GM18858 (cell line): Measurements from ENCODE around the gene EIF4EBP3.

Source experiments
- ATAC-seq: cut with Tn5 transposase; IDR thresholded peaks from one replicate; pipeline ENCODE4 v1.9.1; 2021; ENCODE audit not compliant: unreplicated experiment

Gene EIF4EBP3

DNA sequence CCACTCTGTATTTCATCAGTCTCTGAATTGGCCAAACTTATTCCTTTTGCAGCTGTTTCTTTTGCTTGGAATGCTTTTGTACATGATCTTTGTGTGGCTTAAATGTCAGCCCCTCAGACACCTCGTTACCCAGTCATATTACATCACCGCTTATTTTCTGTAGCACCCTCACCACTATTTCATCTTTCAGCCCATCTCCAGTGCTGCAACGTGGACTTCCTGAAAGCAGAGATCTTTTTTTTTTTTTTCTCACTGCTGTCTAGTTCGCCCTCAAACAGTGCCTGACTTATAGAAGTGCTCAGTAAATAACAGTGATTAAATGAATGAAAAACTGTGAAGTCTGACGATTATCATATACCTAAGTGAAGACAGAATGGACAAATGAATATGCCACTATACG is 9.0 kb downstream of the EIF4EBP3 start:
- ATAC-seq: no peak

DNA sequence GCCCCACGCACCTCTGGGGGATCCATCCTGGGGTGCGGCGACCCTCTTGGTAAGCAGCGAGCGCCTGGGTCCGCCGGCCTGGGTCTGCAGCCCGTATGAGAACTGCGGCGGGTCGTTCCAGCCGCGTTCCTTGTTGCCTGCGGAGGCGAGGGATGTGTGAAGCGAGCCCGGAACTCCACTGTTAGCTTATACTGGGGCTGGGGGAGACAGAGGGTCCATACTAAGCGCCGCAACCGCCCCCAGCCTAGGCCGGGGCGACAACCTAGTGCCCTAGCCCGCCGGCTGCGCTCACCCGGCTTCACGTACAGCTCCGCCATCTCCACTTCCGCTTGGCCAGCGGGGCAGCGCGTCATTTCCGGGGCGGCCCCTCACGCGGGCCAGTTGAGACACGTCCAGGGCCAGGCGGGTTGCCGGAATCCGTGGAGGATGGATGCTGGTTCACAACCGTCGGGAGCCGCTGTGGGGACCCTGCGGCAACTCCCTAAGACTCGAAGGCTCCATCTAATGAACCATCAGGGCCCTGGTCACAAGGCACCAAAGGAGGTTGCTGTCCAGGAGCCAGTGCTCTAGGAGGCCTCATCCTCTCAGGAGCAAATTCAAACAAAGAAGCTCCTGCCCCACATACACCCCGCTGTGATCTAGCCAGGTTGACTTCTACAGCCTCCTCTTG is 9.8 kb downstream of the EIF4EBP3 start, which contains the start of gene SRA1:
SRA1 (minus strand) TSS at position 338 of the 670 bp plus-strand sequence; CDS start at position 317, 21 bp downstream.
- peak; percentile 92 for ATAC-seq

DNA sequence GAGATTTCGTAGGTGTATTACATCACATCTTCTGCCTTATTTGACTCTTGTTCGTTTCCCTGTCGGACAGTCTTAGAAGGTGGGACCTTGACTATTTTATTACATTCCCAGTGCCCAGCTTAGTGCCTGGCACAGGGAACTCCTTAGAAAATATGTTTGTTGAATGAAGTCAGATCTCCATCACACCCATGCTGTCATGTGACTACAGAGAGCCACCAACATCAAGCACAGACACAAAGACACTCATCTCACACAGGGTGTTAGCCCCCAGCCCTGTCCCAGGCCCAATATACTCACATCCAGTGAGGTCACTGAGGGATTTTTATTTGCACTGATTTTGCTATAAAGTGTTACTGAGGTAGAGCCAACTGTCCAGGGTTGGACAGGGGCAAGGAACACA is 10.5 kb downstream of the EIF4EBP3 start:
- ATAC-seq: no peak

DNA sequence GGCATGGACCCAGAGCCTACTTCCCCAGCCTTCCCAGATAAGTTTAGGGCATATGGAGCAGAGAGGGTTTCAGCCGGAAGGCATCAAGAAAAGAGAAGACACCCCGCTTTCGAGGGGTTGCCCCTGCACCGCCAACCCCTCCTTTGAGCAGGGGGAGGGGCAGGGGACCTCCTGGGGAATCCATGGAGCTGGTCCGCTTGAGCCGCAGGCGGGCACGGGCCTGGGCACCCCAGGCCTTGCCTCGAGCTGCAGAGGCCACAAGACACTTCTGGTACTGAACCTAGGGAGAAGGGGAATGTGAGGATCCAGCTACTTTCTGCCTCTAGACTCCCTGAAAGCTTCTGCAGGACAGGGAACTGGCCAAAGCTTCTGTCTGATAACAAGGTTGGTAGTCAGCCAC is 11.1 kb downstream of the EIF4EBP3 start:
- ATAC-seq: no peak

DNA sequence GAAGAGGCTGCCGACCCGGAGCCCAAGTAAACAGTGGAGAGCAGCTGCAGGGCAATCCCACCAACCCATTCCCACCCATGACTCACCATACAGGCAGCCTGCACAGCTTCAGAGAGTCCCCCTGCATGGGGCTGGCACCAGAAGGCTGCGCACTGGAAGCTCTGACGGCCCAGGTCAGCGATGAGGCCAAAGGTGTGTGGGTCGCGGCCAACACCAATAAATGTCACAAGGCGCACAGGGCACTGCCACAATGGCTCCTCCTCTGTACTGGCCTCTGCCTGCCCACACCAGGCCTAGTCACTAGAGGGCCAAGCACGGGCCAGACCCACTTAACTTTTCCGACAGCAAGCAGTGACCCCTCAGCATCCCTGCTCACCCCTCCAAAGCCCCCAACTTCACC is 12.8 kb downstream of the EIF4EBP3 start:
- no peak for ATAC-seq

DNA sequence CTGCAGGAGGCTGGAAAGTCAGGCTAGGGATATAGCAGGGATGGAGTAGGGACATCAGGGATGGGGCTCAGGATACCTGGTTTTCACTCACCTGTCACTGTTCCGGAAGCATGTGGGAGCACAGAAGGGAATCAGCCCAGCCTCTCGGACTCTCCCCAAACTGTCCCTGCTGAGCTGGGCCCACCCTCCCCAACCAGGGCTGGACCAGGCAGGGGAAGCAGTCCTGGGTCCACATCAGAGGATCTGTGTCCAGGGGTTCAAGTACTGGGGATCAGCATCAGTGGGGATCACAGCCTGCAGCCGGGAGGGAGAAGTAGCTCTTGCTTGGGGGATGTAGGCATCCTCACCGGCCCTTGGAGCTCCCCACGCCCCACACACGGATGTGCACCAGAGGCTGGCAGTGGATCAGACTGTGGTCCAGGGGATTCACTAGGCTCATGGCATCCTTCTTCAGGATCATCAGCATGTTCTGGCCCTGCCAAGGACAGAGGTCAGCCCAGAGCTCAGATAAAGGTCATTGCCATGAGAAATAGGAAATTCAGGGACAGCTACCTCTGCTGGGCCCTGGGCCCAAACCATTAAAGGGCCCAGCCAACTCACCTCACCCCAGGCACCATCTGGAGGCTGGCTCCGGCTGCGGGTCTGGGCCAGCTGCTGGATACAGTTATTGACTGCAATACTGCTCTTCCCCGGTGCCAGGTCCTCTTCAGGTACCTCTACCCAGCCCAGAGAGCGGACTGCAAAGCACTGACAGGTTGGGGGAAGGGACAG is 14.5 kb downstream of the EIF4EBP3 start:
- ATAC-seq: no peak

DNA sequence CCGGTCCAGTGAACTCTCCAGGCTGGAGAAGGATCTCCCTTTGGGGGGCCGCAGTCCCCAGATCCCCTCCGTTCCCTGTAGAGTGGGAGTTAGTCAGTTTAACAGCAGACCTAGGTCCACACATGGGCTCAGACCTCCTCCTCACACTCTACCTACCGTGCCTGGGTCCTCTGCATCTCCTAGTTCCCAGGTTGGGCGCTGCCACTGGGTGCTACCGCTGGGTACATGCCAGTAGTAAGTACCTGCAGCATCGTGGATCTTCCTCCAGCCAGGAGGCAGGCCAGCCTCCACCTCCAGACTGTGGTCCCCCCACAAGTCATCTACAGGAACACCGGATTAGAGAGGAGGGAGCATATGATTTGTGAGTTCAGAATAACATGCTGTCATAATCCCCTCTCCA is 16.1 kb downstream of the EIF4EBP3 start:
- ATAC-seq: no peak

DNA sequence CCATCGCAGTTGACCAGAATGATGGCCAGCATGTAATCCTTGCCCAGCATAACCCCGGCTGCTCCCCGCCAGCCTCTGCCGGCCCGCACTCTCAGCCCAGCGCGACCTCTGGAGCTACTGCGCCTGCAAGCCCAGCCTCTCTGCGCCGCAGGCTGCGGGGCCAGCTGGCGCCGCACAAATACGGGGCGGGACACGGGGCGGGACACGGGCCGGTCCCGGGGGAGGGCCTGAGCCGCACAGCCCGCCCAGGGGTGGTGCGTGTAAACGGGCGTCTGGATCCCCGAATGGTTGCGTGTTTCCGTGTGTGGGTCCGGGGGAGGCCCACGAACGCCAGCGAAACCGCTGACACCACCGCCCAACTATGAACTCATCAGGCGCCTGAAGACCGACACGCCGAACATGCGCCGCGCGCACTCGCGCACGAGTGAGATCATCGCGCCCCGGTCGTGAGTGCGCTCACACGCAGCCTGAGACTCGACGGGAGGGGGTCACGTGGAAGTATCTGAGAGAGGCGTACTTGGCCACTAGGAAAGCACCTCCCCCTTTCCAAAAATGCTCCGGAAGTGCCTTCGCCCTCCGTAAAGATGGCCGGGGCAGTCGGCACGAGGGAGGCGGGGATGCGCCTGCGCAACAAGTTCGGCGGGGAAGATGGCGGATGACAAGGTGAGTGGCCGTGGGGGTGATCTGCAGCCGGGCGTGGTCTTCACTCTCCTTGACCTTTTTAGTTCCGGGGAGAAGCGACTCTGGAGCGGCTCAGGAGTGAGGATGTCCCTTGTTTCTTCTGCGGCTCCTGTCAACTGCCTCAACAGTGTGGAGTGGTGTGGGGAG is 16.9 kb downstream of the EIF4EBP3 start, which contains the start of the genes APBB3 and SLC35A4:
APBB3 (minus strand) TSS at position 403 of the 828 bp plus-strand sequence; CDS start at position 50, 353 bp downstream.
SLC35A4 (plus strand) TSS at position 633 of the 828 bp plus-strand sequence. CDS start 2,342 bp downstream, outside the sequence.
- peak; percentile 84 for ATAC-seq

DNA sequence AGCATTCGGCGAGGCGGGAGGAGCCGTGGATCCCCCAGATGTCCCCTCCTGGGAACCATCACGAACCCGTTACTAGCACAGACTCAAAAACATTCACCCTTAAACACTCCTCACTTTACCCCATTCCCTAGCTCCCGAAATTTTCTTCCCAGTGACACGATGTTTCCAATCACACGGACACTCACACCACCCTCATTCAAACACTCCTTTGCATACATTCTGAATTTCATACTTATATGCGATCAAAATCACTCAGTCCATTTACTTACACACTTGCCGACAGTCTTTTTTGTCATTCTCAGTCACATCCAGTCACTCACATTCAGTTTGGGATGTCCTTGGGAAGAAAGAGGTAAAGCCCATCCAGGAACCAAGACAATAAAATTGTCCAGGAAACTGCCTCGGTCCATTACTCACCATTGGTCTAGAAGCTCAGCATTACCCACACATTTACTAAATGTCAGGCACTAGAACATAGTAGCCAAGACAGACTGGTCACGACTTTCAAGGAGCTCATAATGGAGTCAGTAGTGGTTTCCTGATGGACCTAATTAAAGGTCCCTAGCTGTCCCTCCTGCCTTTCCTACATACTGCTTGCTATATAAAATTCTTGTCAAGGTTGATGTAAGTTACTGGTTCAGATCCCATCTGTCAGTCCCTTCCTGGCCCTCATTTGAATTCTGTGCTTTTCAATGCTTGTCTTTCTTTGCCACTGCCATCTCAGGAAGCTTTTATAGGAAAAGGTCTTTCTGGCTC is 17.7 kb downstream of the EIF4EBP3 start:
- no peak for ATAC-seq

DNA sequence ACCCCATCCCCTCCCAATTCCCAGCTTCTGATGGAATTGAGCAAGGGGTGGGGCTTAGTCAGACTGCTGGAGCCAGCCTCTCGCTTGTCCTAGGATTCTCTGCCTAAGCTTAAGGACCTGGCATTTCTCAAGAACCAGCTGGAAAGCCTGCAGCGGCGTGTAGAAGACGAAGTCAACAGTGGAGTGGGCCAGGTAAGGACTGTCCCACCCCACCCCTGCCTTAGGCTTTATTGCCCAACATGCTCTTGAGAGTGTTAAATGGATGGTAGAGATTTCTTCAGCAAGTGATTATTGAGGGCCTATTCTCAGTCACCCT is 18.3 kb downstream of the EIF4EBP3 start:
- no peak for ATAC-seq

DNA sequence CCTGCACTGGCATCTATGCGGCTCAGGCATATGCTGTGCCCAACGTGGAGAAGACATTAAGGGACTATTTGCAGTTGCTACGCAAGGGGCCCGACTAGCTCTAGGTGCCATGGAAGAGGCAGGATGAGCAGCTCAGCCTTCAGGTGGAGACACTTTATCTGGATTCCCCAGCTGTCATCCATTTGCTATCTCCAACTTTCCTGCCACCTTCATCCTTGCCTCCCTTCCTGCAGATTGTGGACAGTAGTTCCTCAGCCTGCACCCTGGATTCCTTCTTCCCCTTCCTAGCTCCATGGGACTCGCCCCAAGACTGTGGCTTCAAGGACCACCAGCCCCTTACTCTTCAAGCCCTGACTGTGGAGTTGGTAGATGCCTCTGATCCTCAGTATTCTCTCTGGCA is 19.2 kb downstream of the EIF4EBP3 start:
- no peak for ATAC-seq

DNA sequence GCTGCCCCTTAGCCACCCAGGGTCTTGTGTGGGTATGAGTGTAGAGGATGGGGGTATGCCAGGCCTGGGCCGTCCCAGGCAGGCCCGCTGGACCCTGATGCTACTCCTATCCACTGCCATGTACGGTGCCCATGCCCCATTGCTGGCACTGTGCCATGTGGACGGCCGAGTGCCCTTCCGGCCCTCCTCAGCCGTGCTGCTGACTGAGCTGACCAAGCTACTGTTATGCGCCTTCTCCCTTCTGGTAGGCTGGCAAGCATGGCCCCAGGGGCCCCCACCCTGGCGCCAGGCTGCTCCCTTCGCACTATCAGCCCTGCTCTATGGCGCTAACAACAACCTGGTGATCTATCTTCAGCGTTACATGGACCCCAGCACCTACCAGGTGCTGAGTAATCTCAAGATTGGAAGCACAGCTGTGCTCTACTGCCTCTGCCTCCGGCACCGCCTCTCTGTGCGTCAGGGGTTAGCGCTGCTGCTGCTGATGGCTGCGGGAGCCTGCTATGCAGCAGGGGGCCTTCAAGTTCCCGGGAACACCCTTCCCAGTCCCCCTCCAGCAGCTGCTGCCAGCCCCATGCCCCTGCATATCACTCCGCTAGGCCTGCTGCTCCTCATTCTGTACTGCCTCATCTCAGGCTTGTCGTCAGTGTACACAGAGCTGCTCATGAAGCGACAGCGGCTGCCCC is 19.8 kb downstream of the EIF4EBP3 start:
- ATAC-seq: no peak

DNA sequence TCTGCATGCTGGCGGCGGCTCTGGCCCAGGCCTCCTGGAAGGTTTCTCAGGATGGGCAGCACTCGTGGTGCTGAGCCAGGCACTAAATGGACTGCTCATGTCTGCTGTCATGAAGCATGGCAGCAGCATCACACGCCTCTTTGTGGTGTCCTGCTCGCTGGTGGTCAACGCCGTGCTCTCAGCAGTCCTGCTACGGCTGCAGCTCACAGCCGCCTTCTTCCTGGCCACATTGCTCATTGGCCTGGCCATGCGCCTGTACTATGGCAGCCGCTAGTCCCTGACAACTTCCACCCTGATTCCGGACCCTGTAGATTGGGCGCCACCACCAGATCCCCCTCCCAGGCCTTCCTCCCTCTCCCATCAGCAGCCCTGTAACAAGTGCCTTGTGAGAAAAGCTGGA is 20.4 kb downstream of the EIF4EBP3 start:
- no peak for ATAC-seq

DNA sequence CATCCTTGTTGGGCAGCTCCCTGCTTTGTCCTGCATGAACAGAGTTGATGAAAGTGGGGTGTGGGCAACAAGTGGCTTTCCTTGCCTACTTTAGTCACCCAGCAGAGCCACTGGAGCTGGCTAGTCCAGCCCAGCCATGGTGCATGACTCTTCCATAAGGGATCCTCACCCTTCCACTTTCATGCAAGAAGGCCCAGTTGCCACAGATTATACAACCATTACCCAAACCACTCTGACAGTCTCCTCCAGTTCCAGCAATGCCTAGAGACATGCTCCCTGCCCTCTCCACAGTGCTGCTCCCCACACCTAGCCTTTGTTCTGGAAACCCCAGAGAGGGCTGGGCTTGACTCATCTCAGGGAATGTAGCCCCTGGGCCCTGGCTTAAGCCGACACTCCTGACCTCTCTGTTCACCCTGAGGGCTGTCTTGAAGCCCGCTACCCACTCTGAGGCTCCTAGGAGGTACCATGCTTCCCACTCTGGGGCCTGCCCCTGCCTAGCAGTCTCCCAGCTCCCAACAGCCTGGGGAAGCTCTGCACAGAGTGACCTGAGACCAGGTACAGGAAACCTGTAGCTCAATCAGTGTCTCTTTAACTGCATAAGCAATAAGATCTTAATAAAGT is 21.1 kb downstream of the EIF4EBP3 start:
- no peak for ATAC-seq

DNA sequence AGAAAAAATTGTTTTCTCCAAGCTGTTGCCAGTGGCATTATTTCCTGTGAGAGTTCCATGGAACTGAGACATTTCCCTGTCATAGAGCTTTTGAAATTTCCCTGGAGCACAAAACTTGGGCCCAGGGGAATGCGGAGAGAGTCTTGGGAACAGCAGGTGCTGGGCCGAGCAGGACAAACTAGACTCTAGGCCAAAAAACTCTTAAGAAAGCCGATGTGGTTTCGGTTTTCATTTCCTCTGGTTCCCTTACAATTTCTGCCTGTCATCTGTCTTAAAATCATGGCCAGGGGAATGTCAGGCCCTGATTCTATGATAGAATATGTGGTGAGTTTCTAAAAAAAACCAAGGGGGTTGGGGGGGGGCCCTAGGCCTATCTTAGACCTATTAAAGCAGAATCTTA is 21.7 kb downstream of the EIF4EBP3 start:
- no peak for ATAC-seq

DNA sequence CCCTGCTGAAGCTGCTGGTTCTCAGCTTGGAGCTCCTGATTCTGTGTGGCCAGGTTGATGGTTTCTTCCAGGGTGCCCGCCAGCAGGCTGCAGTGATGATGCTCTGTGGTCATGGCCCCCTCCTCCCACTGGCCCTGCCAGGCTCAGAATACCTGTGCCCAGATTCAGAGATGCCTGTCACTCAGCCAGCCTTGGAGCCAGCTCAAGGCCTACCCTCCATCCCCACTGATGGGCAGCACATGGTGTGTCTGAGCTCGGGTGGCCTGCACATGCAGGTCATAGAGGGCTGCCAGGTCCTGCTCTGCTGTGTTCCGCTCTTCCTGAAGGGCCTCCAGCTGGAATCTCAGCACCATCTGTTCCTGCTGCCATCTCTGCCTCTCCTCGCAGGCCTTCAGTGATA is 22.6 kb downstream of the EIF4EBP3 start:
- ATAC-seq: no peak

DNA sequence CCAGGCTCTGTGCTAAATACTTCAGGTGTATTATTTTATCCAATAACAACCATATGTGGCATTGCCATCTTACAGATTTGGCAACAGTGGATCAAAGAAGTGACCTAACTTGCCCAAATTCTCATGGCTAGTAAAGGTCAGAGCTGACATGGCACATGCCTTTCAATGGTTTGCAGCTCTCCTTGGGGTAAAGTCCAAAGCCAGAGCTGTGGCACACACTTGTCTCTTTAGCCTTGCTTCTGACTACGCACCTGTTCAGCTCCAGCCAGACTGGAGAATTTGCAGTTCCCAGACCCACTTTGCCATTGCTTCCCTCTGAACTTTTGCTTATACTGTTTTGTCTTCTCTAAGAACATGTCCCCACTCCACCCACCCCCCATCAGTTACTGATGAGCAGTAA is 23.0 kb downstream of the EIF4EBP3 start:
- ATAC-seq: no peak

DNA sequence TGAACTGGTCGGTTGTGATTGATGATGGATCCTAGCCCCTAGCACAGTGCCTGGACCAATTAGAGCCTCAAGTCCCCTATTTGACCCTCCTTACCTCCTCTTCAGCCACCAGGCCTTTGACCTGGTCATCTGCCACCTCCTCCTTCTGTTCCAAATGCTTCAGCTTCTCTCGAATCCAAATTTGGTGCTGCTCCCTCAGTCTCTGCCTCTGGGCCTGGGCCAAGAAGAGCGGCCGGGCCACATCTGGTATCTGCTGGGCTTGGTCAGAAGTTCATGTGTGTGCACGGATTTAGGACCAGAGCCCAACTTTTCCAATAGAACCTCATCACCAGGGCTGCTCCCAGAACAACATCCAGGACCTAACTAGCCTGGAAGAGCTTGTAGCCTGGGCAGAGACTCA is 23.6 kb downstream of the EIF4EBP3 start:
- no peak for ATAC-seq

DNA sequence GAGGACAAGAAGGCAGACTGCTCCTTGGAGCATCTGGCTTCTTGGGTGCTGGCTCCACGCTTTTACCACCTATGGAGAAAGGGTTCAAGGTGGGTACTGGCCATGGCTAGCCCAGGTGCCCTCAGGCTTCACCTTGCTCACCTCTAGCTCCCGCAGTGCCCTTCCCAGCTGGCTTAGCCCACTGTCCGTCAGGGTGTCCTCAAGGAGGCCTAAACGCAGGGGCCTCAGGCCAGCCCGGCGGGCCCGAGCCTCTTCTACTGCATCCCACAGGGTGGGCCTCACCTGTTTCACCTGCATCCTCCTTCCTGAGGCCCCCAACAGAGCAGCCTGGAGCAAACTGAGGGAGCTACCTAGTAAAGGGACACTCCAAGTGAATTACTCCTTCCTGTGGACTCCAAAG is 26.2 kb downstream of the EIF4EBP3 start:
- ATAC-seq: no peak

DNA sequence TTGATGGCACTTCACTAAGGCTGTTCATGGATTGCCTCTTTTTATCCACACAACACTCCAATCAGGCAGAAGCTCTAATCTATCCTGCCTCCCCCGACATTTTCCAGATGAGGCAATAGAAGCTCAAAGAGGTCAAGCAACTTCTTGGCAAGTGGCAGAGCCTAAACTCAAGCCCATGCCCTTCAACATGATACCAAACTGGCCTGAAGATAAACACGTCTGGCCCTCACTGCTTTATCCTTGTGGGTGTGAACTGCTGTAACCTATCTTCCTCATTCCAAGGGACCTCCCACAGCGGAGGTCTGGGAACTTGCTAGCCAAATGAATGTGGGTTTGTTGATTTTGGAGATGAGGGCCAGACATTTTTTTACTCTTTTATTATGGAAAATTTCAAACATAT is 26.7 kb downstream of the EIF4EBP3 start:
- ATAC-seq: no peak
